Neural cell (in vitro differentiated cells): ENCODE measurements around the gene DCAF5. TPM values are rescaled to one million over a fixed set of nuclear protein-coding genes. Genes with fewer than 3 reads are reported as not detected.

ENCODE experiments used
- H2AFZ ChIP-seq: fragments of 200-600, 300-800 bp; sonication (generic), shearing (Covaris generic); 2 replicates; pipeline ENCODE4 v1.6.0; 2014; ENCODE audit warnings: low read depth, mild to moderate bottlenecking, antibody characterized with exemption, low read length, moderate library complexity
- H3F3A ChIP-seq: fragments of 200-600 bp; shearing (Covaris generic); 2 replicates; pipeline ENCODE4 v1.6.1; 2016; ENCODE audit warnings: mild to moderate bottlenecking, moderate library complexity, mixed read lengths, antibody characterized with exemption, low read length; ENCODE audit not compliant: insufficient read depth, poor library complexity, severe bottlenecking
- H3K27ac ChIP-seq: fragments of 200-600, 300-800 bp; sonication (generic), shearing (Covaris generic); 2 replicates; pipeline ENCODE4 v1.5.1; 2014; ENCODE audit warnings: mild to moderate bottlenecking, low read length, moderate library complexity
- H3K27me3 ChIP-seq: fragments of 300-800, 200-600 bp; sonication (generic), shearing (Covaris generic); 2 replicates; pipeline ENCODE4 v1.6.0; 2014; ENCODE audit warnings: mild to moderate bottlenecking, low read depth, low read length, moderate library complexity; ENCODE audit not compliant: insufficient read depth
- H3K36me3 ChIP-seq: fragments of 300-800, 200-600 bp; sonication (generic), shearing (Covaris generic); 2 replicates; pipeline ENCODE4 v1.5.1; 2014; ENCODE audit warnings: mild to moderate bottlenecking, antibody characterized with exemption, low read length, moderate library complexity; ENCODE audit not compliant: insufficient read depth
- H3K4me2 ChIP-seq: fragments of 300-800, 200-600 bp; sonication (generic), shearing (Covaris generic); 2 replicates; pipeline ENCODE4 v1.6.0; 2014; ENCODE audit warnings: mild to moderate bottlenecking, low read length
- H3K4me3 ChIP-seq: fragments of 300-800, 200-600 bp; sonication (generic), shearing (Covaris generic); 2 replicates; pipeline ENCODE4 v1.5.1; 2014; ENCODE audit warnings: mild to moderate bottlenecking, low read length, moderate library complexity
- H3K79me2 ChIP-seq: fragments of 200-600 bp; shearing (Covaris generic); replicated peaks from 2 replicates; pipeline ENCODE4 v1.6.0; 2014; ENCODE audit warnings: mild to moderate bottlenecking, low read length, moderate library complexity; ENCODE audit not compliant: insufficient read depth
- H3K9ac ChIP-seq: fragments of 300-800, 200-600 bp; sonication (generic), shearing (Covaris generic); 2 replicates; pipeline ENCODE4 v1.6.1; 2016; ENCODE audit warnings: mild to moderate bottlenecking, low read length, mixed read lengths
- H3K9me2 ChIP-seq: fragments of 200-600 bp; shearing (Covaris generic); 2 replicates; pipeline ENCODE4 v1.6.1; 2016; ENCODE audit warnings: mild to moderate bottlenecking, low read length, mixed read lengths; ENCODE audit not compliant: insufficient read depth
- H3K9me3 ChIP-seq: fragments of 200-600, 300-800 bp; sonication (generic), shearing (Covaris generic); 2 replicates; pipeline ENCODE4 v1.6.1; 2016; ENCODE audit warnings: mild to moderate bottlenecking, mixed run types, low read length, moderate library complexity, mixed read lengths
- H4K20me1 ChIP-seq: fragments of 200-600 bp; shearing (Covaris generic); 2 replicates; pipeline ENCODE4 v1.6.1; 2016; ENCODE audit warnings: mild to moderate bottlenecking, mixed run types; ENCODE audit not compliant: insufficient read depth
- CTCF ChIP-seq: fragments of 450-650 bp; IDR thresholded peaks from 2 replicates; pipeline ENCODE4 v1.5.1; 2014; ENCODE audit warnings: antibody characterized with exemption, mild to moderate bottlenecking, moderate library complexity; ENCODE audit not compliant: poor library complexity, severe bottlenecking
- EP300 ChIP-seq: fragments of 450-650 bp; conservative IDR thresholded peaks from 2 replicates; pipeline ENCODE4 v1.6.1; 2014; ENCODE audit warnings: antibody characterized with exemption, mild to moderate bottlenecking, moderate library complexity; ENCODE audit not compliant: poor library complexity, severe bottlenecking
- EZH2 ChIP-seq: fragments of 200-600, 300-800 bp; shearing (Covaris generic), sonication (generic); IDR thresholded peaks from 2 replicates; pipeline ENCODE4 v1.6.1; 2014; ENCODE audit warnings: antibody characterized with exemption, low read length, borderline replicate concordance, mild to moderate bottlenecking; ENCODE audit not compliant: insufficient read depth, poor library complexity, severe bottlenecking
- MXI1 ChIP-seq: fragments of 450-650 bp; conservative IDR thresholded peaks from 2 replicates; pipeline ENCODE4 v1.6.1; 2014; ENCODE audit warnings: antibody characterized with exemption, mild to moderate bottlenecking; ENCODE audit not compliant: poor library complexity, severe bottlenecking
- POLR2AphosphoS5 ChIP-seq: IDR thresholded peaks from 2 replicates; pipeline ENCODE4 v1.6.1; 2012
- RAD21 ChIP-seq: fragments of 450-650 bp; conservative IDR thresholded peaks from 2 replicates; pipeline ENCODE4 v1.6.1; 2014; ENCODE audit warnings: antibody characterized with exemption, mild to moderate bottlenecking, moderate library complexity
- REST ChIP-seq: IDR thresholded peaks from 2 replicates; pipeline ENCODE4 v1.6.1; 2012; ENCODE audit warnings: borderline replicate concordance
- SMC3 ChIP-seq: fragments of 450-650 bp; conservative IDR thresholded peaks from 2 replicates; pipeline ENCODE4 v1.6.1; 2014; ENCODE audit warnings: antibody characterized with exemption, mild to moderate bottlenecking, moderate library complexity; ENCODE audit not compliant: poor library complexity
- TAF1 ChIP-seq: IDR thresholded peaks from 2 replicates; pipeline ENCODE4 v1.6.1; 2012; ENCODE audit warnings: low read depth
- polyA plus RNA-seq: library from polyadenylated mRNA; depleted of rRNA; stranded (reverse); fragments of >200 nt; gene quantifications from 2 replicates; pipeline ENCODE4 v1.2.3, GENCODE V29; 2014

DCAF5 gene
- polyA plus RNA-seq, 1 donor from 2014 or later = 33.5 TPM

GRCh38 chr14:69041783-69042182 is 111.1 kb downstream of the DCAF5 start:
- Histone ChIP-seq H3K27ac (no peak overlapping the region), H3K36me3 (no peaks in the 10 kb centered on the region)

GRCh38 chr14:69040353-69040752 is 112.6 kb downstream of the DCAF5 start:
- Histone ChIP-seq H3K27me3 (no peaks in the 10 kb centered on the region), H3K4me3 (no peak overlapping the region), H3K9me3 (no peaks in the 10 kb centered on the region)
- TF ChIP-seq RAD21 (no peak), EZH2 (no peak), TAF1 (no peak), POLR2AphosphoS5 (no peak), REST (no peak), EP300 (no peak), SMC3 (no peak)

More at GRCh38 chr14:69041783-69042182, 111.1 kb downstream of the DCAF5 start:
- H2AFZ ChIP-seq = no peak overlapping the region
- H3K9me2 ChIP-seq = no peaks in the 10 kb centered on the region
- H3K9ac ChIP-seq = no peak overlapping the region
- no peaks in the 10 kb centered on the region for H3F3A ChIP-seq
- H3K79me2 ChIP-seq = no peaks in the 10 kb centered on the region
- H3K4me2 ChIP-seq = no peak overlapping the region
- no peak overlapping the region for H3K4me3 ChIP-seq
- no peaks in the 10 kb centered on the region for H4K20me1 ChIP-seq
- TF ChIP-seq EP300 (no peak), POLR2AphosphoS5 (no peak), REST (no peak), CTCF (no peak), MXI1 (no peak), EZH2 (no peak), TAF1 (no peak), SMC3 (no peak), RAD21 (no peak)
- H3K9me3 ChIP-seq = no peaks in the 10 kb centered on the region
- H3K27me3 ChIP-seq = no peaks in the 10 kb centered on the region

More at GRCh38 chr14:69040353-69040752, 112.6 kb downstream of the DCAF5 start:
- no peak overlapping the region for H3K4me2 ChIP-seq
- no peaks in the 10 kb centered on the region for H4K20me1 ChIP-seq
- no peaks in the 10 kb centered on the region for H3K9me2 ChIP-seq
- H3K27ac ChIP-seq = no peak overlapping the region
- H3K9ac ChIP-seq = no peak overlapping the region
- no peaks in the 10 kb centered on the region for H3K36me3 ChIP-seq
- H3F3A ChIP-seq = no peaks in the 10 kb centered on the region
- no peaks in the 10 kb centered on the region for H3K79me2 ChIP-seq
- no peak overlapping the region for H2AFZ ChIP-seq
